Suppressor macrophage (primary cell): Measurements from ENCODE around the gene WWC1.

Source experiments
- DNase-seq, 4 experiments: peaks; one replicate each; pipeline ENCODE4 v3.0.0-alpha.2; 2020 to 2022

The WWC1 gene

GRCh38 chr5:168365581-168366081 lies 74.2 kb downstream of the WWC1 start:
- no peak for DNase-seq

DNA sequence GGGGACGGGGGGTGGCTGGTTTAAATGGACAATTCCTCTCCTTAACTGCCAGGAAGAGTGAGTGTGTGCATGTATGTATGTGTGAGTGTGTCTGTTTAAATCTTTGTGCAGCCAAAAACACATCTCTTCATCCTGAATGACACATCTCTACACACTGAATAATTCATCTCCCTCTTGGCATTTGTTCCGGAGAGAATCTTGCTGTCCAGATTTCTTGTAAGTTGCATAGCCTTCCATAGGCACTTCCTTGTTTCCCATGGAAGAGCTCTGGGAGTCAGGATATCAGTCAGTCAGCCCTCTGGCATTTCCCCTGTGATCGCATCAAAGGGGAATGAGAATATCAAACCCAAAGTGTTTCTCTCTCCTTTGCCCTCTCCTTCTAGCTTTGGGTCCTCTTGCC lies 74.7 kb downstream of the WWC1 start:
- no peak for DNase-seq

DNA sequence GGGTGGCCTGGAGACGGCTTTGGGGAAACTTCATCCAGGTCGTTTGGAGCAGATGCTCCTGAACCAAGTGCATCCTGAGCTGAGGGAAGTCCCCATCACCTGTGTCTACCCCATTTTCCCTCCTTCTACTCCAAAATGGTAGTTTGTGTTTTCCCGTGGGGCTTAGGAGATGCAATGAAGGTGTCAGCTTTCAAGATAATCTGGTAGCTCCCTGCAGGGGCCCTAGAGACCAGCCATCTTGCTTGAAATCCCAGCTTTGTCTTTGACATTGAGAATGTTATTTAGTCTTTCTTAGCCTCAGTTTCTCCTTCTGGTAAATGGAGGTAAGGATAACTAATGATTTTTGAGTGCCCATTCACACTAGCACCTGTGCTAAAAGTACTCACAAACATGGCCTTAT lies 77.4 kb downstream of the WWC1 start:
- no peak for DNase-seq

- DNase-seq: peak in 1 of 4 experiments; percentile 5
These were observed 79.4 kb downstream of the WWC1 start for GRCh38 chr5:168370831-168371230.

- no peak for DNase-seq
These were observed 81.0 kb downstream of the WWC1 start for GRCh38 chr5:168372356-168372946.

- no peak for DNase-seq
These were observed 83.1 kb downstream of the WWC1 start for GRCh38 chr5:168374532-168374931.

GRCh38 chr5:168375214-168375613 lies 83.8 kb downstream of the WWC1 start:
- DNase-seq: no peak

- DNase-seq: no peak
These were observed 86.1 kb downstream of the WWC1 start for GRCh38 chr5:168377525-168377924.

GRCh38 chr5:168378741-168379140 lies 87.3 kb downstream of the WWC1 start:
- no peak for DNase-seq

- no peak for DNase-seq
These were observed 91.0 kb downstream of the WWC1 start for GRCh38 chr5:168382421-168382820.

GRCh38 chr5:168390491-168390890 lies 99.0 kb downstream of the WWC1 start:
- DNase-seq: no peak

- DNase-seq: no peak
These were observed 102.3 kb downstream of the WWC1 start for GRCh38 chr5:168393773-168394172.

- no peak for DNase-seq
These were observed 109.2 kb downstream of the WWC1 start for GRCh38 chr5:168400429-168401220.

DNA sequence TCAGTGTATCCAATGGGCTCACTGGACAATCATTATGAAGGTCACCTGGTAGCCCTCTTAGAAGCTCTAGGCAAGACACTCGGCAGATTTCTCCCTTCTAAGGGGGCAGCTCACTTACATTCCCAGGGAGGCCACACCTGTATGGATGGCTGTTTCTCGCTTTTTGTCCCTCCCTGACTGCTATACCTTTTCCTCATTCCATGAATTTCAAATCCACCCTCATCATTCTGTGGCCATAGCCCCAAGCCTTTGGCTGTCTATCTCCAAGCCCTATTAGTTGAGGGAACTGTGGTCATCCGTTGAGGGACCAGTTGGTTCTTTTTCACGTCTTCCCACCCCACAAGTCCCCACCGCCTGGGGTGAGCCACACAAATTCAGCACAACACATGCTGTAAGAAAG lies 109.8 kb downstream of the WWC1 start:
- DNase-seq: no peak

DNA sequence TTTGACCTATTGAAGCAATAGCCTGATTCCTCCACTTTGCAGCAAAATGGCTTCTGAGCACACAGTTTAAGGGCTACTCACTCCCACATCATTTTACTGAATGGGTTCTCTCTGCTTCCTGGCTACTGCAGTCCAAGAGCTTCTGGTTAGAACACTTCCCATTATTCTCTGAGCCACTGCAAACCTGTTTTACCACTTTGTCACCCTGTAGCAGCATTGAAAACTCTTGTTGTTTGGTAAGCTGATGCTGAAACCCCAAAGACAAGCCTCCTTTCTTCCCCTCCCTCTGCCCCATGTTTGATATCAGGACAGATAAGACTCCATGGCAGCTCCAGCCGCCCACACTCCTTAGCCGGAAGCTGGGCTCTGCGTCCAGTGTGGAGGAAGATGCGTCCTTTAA lies 110.4 kb downstream of the WWC1 start:
- no peak for DNase-seq

DNA sequence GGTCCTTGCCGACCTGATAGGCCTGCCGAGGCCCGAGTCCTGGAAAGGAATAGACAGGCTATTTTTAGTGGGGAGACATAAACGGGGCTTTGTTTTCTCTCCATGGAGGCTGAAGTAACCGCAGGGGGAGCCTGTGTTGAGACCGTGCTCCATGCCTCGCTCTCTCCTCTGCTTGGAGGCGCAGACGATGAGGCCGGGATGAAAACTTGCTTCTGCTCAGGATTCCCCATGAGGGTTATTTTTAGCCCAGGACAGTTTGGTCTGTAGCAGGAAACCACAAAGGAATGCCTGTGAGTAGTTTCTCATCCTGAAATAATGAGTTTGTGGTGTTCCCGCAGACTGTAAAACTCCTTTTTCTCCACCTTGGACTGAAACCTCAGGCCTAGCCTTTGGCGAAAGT lies 112.9 kb downstream of the WWC1 start:
- DNase-seq: no peak

DNA sequence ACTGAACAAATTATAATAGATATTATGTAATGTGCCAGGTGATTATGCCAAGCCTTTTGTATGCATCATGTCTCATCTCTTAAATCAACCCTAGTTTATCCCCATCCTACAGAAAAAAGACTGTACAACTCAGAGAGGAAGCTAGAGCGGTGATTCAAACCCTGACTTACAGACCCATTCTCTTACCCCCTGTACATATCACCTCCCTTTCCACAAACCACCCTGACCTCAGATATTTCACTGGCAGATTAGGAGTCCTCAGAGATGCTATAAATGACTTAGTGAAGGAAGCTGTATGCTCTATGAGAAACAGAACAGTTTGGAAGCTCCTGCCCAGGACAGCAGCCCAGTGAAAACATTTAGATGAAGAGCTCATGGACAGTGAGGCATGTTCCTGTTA lies 115.8 kb downstream of the WWC1 start:
- no peak for DNase-seq

- DNase-seq: no peak
These were observed 117.3 kb downstream of the WWC1 start for GRCh38 chr5:168408561-168409305.

DNA sequence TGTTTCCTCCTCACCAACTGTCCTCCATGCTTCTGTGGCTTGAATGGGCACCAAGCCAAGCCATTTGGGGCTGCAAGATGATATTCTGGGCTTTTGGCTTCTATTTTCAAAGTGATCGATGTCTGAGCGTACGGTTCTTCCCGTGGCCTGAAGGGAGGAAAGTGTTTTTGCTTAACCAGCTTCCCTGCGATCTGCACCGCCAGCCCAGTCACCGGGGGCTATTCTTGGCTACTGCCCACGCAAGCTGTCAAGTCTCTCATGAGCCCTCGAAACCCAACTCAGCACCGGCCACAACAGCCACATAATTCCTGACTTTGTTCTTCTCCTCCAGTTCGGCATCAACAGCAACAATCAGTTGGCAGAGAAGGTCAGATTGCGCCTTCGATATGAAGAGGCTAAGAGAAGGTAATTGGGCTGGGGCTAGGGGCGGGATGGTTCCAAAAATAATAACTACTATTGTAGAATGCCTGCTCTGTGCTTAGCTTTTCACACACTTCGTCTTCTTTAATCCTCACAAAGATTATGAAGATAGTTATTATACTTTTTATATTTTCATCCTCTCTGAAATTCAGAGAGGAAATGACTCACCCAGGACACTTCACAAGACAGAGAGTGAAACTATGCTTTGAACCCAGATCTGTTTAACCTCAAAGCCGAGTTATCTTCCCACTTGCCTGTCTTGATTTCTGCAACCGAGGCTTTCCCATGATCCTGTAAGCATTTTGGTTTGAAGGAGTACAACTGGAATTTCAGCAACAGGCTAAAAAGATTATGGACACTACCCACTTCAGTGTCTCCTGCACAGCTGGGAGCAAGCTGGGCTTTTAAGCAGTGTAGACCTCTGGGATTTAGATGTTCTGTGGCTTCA lies 118.4 kb downstream of the WWC1 start:
- DNase-seq: peak; percentile 31 to 59 (median 55)

DNA sequence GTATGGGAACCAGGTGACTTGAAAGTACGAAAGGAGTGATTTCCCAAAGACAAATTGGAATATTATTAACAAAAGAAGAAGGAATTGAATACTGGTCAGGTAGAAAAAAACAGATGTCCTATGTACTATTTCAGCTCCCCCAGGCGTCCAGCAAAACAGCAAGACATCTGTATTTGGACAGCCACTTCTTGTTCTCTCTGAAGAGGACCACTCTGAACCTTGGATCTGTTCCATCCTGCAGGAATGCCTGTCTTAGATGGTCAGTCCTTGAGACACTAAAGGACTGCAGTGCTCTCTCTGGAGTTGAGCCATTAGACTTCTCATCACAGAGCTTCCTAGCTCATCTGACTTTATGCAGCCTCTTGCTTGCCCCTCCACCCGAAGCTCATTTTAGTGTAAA lies 120.4 kb downstream of the WWC1 start:
- no peak for DNase-seq

- DNase-seq: no peak
These were observed 121.6 kb downstream of the WWC1 start for GRCh38 chr5:168413062-168413461.

DNA sequence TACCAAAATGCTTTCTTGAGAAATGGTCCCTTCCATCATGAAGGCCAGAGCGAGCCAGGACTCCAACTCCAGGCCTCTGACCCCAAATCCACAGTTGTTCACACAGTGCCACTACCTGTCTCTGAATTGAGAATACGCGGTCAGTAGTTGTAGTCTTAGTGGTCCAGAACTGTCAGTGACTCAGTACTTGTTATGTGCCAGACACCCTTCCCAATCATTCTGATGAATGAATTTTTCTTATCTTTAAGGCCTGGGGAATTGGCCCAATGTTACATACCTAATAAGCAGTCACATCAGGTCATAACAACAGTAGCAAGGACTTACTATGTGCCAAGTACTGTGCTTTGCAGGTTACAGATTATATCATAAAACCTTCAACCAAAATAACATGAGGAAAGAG lies 122.2 kb downstream of the WWC1 start:
- no peak for DNase-seq

DNA sequence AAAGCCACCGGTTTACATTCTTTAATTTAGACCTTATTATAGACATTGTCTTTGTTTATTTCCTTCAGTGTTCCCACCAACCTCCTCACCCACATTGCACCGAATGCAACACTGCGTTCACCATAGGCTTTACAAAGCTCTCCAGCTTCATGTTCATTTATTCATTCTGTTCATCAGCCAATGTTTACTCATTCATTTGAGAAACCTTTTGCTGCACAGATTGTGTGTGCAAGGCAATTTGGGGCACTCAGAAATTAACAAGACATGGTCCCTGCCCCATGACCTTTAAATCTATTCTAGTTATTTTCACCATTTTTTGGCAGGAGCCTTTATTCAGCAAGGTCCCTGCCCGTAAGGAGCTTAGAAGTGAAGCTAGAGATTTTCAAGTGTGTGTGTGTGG lies 124.0 kb downstream of the WWC1 start:
- DNase-seq: no peak
